ENCODE results near the gene FAM168A. TPM values are rescaled to one million over a fixed set of nuclear protein-coding genes. Genes with fewer than 3 reads are reported as not detected.

The FAM168A gene
- total RNA-seq, 1 experiment from 2014 or later: 12.9 TPM

GRCh38 chr11:73396251-73396930 lies 201.5 kb downstream of the FAM168A start:
- Histone ChIP-seq H4K20me1 (ENCODE audit: insufficient read depth, low read depth, low read length) (peaks cover 5% of the 10 kb centered on the region; the same call in 1 of the 2 replicates), H2AFZ (ENCODE audit: low read length) (no peak overlapping the region), H3K36me3 (ENCODE audit: insufficient read depth, low read length) (peaks cover 25% of the 10 kb centered on the region), H3K79me2 (ENCODE audit: low read length) (no peaks in the 10 kb centered on the region), H3K9ac (ENCODE audit: low read length) (no peak overlapping the region), H3K9me2 (replicated peaks; ENCODE audit: insufficient read depth, low read length) (no peaks in the 10 kb centered on the region), H3K4me3 (ENCODE audit: low read length) (no peak overlapping the region), H3K27me3 (ENCODE audit: low read length) (no peaks in the 10 kb centered on the region), H3K27ac (ENCODE audit: low read length) (no peak overlapping the region), H3K9me3 (ENCODE audit: low read length) (no peaks in the 10 kb centered on the region), H3K4me2 (ENCODE audit: low read depth, low read length, poor library complexity, severe bottlenecking) (no peak overlapping the region), H3K4me1 (ENCODE audit: low read length) (peaks cover 16% of the 10 kb centered on the region)
- no peak for DNase-seq

GRCh38 chr11:73395297-73396208 lies 202.4 kb downstream of the FAM168A start:
- Histone ChIP-seq H3K9ac (ENCODE audit: low read length) (no peak overlapping the region), H3K9me2 (replicated peaks; ENCODE audit: insufficient read depth, low read length) (no peaks in the 10 kb centered on the region), H3K4me2 (ENCODE audit: low read depth, low read length, poor library complexity, severe bottlenecking) (no peak overlapping the region), H3K4me3 (ENCODE audit: low read length) (no peak overlapping the region), H3K27ac (ENCODE audit: low read length) (no peak overlapping the region), H3K36me3 (ENCODE audit: insufficient read depth, low read length) (peaks cover 24% of the 10 kb centered on the region), H4K20me1 (ENCODE audit: insufficient read depth, low read depth, low read length) (peaks cover 7% of the 10 kb centered on the region; the same call in 1 of the 2 replicates), H2AFZ (ENCODE audit: low read length) (no peak overlapping the region), H3K9me3 (ENCODE audit: low read length) (no peaks in the 10 kb centered on the region), H3K4me1 (ENCODE audit: low read length) (peaks cover 24% of the 10 kb centered on the region), H3K79me2 (ENCODE audit: low read length) (peaks cover 8% of the 10 kb centered on the region), H3K27me3 (ENCODE audit: low read length) (no peaks in the 10 kb centered on the region)
- no peak for DNase-seq

- Histone ChIP-seq H3K27me3 (ENCODE audit: low read length) (no peaks in the 10 kb centered on the region), H3K27ac (ENCODE audit: low read length) (no peak overlapping the region), H3K36me3 (ENCODE audit: insufficient read depth, low read length) (peaks cover 19% of the 10 kb centered on the region), H3K4me1 (ENCODE audit: low read length) (peaks cover 33% of the 10 kb centered on the region), H3K9me2 (replicated peaks; ENCODE audit: insufficient read depth, low read length) (no peaks in the 10 kb centered on the region), H3K4me2 (ENCODE audit: low read depth, low read length, poor library complexity, severe bottlenecking) (no peak overlapping the region), H4K20me1 (ENCODE audit: insufficient read depth, low read depth, low read length) (peaks cover 14% of the 10 kb centered on the region; the same call in 1 of the 2 replicates), H3K79me2 (ENCODE audit: low read length) (peaks cover 17% of the 10 kb centered on the region), H2AFZ (ENCODE audit: low read length) (no peak overlapping the region), H3K4me3 (ENCODE audit: low read length) (no peak overlapping the region), H3K9me3 (ENCODE audit: low read length) (no peaks in the 10 kb centered on the region), H3K9ac (ENCODE audit: low read length) (no peak overlapping the region)
- no peak for DNase-seq
These were observed 203.3 kb downstream of the FAM168A start for GRCh38 chr11:73394416-73395296.

- H3K4me3 ChIP-seq (ENCODE audit: low read length): no peak overlapping the region
- no peak overlapping the region for H3K27ac ChIP-seq (ENCODE audit: low read length)
- H4K20me1 ChIP-seq (ENCODE audit: insufficient read depth, low read depth, low read length): peaks cover 16% of the 10 kb centered on the region; the same call in 1 of the 2 replicates
- peaks cover 15% of the 10 kb centered on the region for H3K36me3 ChIP-seq (ENCODE audit: insufficient read depth, low read length)
- no peak overlapping the region for H2AFZ ChIP-seq (ENCODE audit: low read length)
- H3K4me2 ChIP-seq (ENCODE audit: low read depth, low read length, poor library complexity, severe bottlenecking): no peak overlapping the region
- no peaks in the 10 kb centered on the region for H3K9me2 ChIP-seq (replicated peaks; ENCODE audit: insufficient read depth, low read length)
- peaks cover 42% of the 10 kb centered on the region for H3K4me1 ChIP-seq (ENCODE audit: low read length)
- H3K9me3 ChIP-seq (ENCODE audit: low read length): no peaks in the 10 kb centered on the region
- DNase-seq: peak; percentile 94
- H3K27me3 ChIP-seq (ENCODE audit: low read length): no peaks in the 10 kb centered on the region
- peaks cover 25% of the 10 kb centered on the region for H3K79me2 ChIP-seq (ENCODE audit: low read length)
- peak overlapping the region; percentile 11; the same call in 1 of the 2 replicates for H3K9ac ChIP-seq (ENCODE audit: low read length)
These were observed 204.2 kb downstream of the FAM168A start for GRCh38 chr11:73393479-73394415.

GRCh38 chr11:73393011-73393380 lies 204.9 kb downstream of the FAM168A start:
- Histone ChIP-seq H2AFZ (ENCODE audit: low read length) (no peak overlapping the region), H3K9ac (ENCODE audit: low read length) (peak overlapping the region; percentile 11; the same call in 1 of the 2 replicates), H3K4me1 (ENCODE audit: low read length) (peaks cover 50% of the 10 kb centered on the region), H3K27ac (ENCODE audit: low read length) (no peak overlapping the region), H4K20me1 (ENCODE audit: insufficient read depth, low read depth, low read length) (peaks cover 16% of the 10 kb centered on the region; the same call in 1 of the 2 replicates), H3K4me3 (ENCODE audit: low read length) (no peak overlapping the region), H3K9me3 (ENCODE audit: low read length) (no peaks in the 10 kb centered on the region), H3K4me2 (ENCODE audit: low read depth, low read length, poor library complexity, severe bottlenecking) (no peak overlapping the region), H3K79me2 (ENCODE audit: low read length) (peaks cover 33% of the 10 kb centered on the region), H3K27me3 (ENCODE audit: low read length) (no peaks in the 10 kb centered on the region), H3K36me3 (ENCODE audit: insufficient read depth, low read length) (peaks cover 15% of the 10 kb centered on the region), H3K9me2 (replicated peaks; ENCODE audit: insufficient read depth, low read length) (no peaks in the 10 kb centered on the region)
- no peak for DNase-seq

- peaks cover 15% of the 10 kb centered on the region for H3K36me3 ChIP-seq (ENCODE audit: insufficient read depth, low read length)
These were observed 205.6 kb downstream of the FAM168A start for GRCh38 chr11:73392108-73393010.

More at GRCh38 chr11:73392108-73393010, 205.6 kb downstream of the FAM168A start:
- Histone ChIP-seq H3K9me3 (ENCODE audit: low read length) (no peaks in the 10 kb centered on the region), H4K20me1 (ENCODE audit: insufficient read depth, low read depth, low read length) (peaks cover 16% of the 10 kb centered on the region; the same call in 1 of the 2 replicates), H3K79me2 (ENCODE audit: low read length) (peaks cover 39% of the 10 kb centered on the region), H3K27ac (ENCODE audit: low read length) (no peak overlapping the region), H3K4me2 (ENCODE audit: low read depth, low read length, poor library complexity, severe bottlenecking) (no peak overlapping the region), H3K9ac (ENCODE audit: low read length) (peak overlapping the region; percentile 11; the same call in 1 of the 2 replicates), H3K27me3 (ENCODE audit: low read length) (no peaks in the 10 kb centered on the region), H3K4me1 (ENCODE audit: low read length) (peaks cover 56% of the 10 kb centered on the region), H3K4me3 (ENCODE audit: low read length) (no peak overlapping the region), H2AFZ (ENCODE audit: low read length) (no peak overlapping the region), H3K9me2 (replicated peaks; ENCODE audit: insufficient read depth, low read length) (no peaks in the 10 kb centered on the region)
- no peak for DNase-seq

All from Karpas-422 (cell line).